Ishikawa (cell line): ENCODE data around the gene ARRB1.

Experiments
- CREB1 ChIP-seq: IDR thresholded peaks from 2 replicates; pipeline ENCODE4 v1.6.1; 2012; ENCODE audit warnings: low read depth
- EGR1 ChIP-seq: IDR thresholded peaks from 2 replicates; pipeline ENCODE4 v1.6.1; 2012
- EP300 ChIP-seq: IDR thresholded peaks from 2 replicates; pipeline ENCODE4 v1.6.1; 2012; ENCODE audit warnings: borderline replicate concordance
- MAX ChIP-seq: IDR thresholded peaks from 2 replicates; pipeline ENCODE4 v1.6.1; 2012
- NFIC ChIP-seq: IDR thresholded peaks from 2 replicates; pipeline ENCODE4 v1.6.1; 2012
- RAD21 ChIP-seq: IDR thresholded peaks from 2 replicates; pipeline ENCODE4 v1.6.1; 2012; ENCODE audit warnings: low read depth
- REST ChIP-seq: IDR thresholded peaks from 2 replicates; pipeline ENCODE4 v1.6.1; 2012; ENCODE audit warnings: low read depth, mild to moderate bottlenecking

- TF ChIP-seq EP300 (no peak), EGR1 (no peak), REST (no peak), RAD21 (no peak), NFIC (no peak), CREB1 (no peak), MAX (no peak)
These were observed 17.0 kb downstream of the ARRB1 start for GRCh38 chr11:75334402-75334891.
